GM19351 (cell line): Measurements from ENCODE around the gene RASSF7.
A peak's percentile ranks its signal among the peaks of the same experiment; 100 is the strongest.

Experiments used
- ATAC-seq: cut with Tn5 transposase; IDR thresholded peaks from one replicate; pipeline ENCODE4 v1.9.1; 2021; ENCODE audit warnings: mild to moderate bottlenecking, moderate library complexity; ENCODE audit not compliant: unreplicated experiment

The RASSF7 gene

DNA sequence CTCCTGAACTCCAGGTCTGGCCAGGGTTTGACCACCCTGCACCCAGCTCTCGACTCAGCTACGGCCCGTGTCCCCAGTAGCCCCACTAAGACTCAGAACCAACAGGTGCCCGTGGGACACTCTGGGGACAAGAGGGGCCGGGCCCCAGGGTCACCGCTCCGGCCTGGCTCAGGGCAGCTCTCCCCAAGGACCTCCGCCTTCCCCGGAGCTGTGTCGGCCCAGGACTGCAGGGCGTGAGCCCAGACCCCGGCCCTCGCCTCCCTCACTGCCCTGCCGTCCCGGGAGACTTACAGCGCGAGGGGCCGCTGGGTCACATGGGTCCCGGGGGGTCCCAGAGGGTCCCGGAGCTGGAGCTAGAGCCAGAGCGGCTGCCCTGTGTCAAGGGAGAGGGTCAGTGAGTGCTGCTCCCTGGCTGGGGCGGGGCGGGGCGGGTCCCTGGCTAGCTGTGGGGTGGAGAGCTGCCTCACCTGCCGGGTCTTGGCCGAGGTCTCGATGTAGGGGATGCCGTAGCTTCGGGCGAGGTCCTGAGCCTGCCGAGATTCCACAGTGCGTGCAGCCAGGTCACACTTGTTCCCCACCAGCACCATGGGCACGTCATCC lies 27.7 kb upstream of the RASSF7 start:
- no peak for ATAC-seq

DNA sequence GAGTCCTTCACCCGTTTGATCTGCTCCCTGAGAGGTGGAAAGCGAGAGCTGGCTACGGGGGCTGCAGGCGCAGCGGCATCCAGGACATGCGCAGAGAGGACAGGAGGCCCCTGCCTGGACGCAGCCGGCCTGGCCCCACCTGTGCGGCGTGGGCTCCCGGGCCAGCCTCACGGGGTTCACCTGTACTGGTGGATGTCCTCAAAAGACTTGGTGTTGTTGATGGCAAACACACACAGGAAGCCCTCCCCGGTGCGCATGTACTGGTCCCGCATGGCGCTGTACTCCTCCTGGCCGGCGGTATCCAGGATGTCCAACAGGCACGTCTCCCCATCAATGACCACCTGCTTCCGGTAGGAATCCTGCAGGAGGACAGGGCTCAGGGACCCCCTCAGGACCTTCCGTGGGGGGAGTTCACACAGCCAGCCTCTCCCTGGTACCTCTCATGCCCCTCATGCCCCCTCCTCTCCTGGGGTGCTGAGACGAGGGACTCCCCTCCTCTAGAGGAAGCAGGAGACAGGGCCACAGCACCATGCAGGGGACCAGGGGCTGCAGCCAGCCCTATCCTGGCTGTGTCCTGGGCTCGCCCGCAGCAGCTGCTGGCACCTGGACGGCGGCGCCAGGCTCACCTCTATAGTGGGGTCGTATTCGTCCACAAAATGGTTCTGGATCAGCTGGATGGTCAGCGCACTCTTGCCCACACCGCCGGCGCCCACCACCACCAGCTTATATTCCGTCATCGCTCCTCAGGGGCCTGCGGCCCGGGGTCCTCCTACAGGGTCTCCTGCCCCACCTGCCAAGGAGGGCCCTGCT lies 27.0 kb upstream of the RASSF7 start:
- ATAC-seq: no peak

DNA sequence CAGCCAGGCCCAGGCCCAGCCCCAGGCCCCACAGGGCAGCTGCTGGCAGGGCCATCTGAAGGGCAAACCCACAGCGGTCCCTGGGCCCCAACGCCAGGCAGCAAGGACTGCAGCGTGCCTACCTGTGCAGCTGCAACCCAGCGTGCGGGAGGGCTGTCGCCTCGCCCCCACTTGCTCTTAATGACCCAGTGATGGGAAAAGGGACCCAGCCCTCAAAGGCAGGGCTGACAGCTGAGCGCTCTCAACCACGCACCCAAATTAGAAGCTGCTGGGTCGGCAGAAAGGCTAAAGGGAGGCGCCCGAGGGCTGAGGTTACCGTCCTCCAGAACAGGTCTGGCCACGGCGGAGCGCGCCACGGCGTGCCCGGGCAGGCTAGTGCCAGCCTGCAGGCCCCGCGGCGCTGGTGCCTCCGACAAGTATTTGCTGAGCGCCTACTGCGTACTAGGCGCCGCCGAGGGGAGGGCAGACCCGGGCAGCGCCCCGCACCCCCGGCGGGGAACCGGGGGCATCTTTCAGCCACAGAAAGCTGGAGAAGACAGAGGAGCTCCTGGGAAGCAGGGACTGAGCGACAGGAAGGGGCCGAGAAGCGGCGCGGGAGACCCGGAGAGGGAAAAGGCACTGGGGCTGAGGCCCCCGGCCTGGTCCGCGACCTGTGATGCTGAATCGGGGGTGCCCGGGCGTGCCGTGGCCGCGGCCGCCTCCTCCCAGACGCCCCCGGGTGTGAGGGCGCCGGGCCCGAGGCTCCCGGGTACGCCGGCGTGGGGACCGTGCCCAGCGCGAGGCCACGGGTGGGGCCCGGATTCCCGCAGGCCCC lies 26.2 kb upstream of the RASSF7 start:
- no peak for ATAC-seq

DNA sequence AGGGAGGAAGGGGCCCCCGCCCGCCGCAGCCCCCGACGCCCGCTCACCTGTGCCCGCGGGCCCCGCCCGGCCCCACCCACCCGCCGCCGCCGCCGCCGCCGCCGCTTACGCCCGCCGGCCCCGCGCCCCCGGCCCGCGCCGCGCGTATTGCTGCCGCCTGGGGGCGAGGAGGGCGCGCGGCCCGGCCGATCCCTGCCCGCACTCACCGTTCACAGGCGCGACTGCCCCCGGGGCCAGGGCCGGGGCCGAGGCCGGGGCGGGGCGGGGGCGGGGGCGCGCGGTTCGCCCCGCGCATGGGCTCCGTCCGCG lies 25.6 kb upstream of the RASSF7 start:
- peak; percentile 16 for ATAC-seq

DNA sequence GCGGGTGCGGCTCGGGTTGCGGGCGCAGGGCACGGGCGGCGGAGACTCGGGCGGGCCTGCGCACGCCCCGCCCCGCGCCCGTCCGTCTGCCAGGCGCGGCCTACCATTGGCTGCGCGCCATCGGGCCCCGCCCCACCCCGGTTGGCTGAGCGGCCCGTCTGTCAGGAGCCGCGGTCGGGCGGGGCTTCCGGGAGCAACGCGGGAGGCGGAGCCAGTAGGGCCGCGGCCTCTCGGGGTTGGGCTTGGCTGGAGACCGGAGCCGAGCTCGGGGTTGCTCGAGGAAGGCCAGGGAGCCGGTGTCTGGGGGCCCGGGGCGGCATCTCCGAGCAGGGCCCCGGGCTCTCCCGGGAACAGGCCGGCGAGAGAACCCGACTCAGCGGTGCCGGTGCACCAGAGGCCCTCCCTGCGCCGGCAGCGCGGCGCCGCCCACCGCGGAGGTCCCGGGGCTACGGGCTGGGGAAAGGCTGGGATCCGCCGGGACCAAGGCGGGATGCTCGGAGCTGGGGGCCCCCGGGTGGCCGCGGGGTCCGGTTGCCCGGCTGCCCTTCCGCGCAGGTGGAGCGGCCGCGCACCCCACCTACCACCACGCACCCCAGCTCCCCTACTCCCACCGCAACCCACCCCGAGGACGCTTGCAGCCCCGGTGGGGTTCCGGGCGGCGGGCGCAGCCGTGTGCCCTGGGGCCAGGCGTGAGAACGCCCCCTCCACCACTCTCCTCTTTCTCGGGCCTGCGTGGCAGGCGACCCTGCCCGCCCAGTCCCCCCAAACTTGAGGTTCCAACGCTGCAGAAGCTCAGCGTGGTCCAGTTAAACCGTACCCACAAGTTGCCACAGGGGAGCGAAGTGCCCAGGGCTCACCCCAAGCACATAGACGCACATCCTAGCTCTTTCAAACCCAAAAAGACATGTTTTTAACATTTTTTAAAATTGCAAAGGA lies 25.0 kb upstream of the RASSF7 start, which contains the start of gene HRAS:
HRAS (minus strand) TSS at position 58 of the 936 bp plus-strand sequence.
- peak; percentile 81 for ATAC-seq

DNA sequence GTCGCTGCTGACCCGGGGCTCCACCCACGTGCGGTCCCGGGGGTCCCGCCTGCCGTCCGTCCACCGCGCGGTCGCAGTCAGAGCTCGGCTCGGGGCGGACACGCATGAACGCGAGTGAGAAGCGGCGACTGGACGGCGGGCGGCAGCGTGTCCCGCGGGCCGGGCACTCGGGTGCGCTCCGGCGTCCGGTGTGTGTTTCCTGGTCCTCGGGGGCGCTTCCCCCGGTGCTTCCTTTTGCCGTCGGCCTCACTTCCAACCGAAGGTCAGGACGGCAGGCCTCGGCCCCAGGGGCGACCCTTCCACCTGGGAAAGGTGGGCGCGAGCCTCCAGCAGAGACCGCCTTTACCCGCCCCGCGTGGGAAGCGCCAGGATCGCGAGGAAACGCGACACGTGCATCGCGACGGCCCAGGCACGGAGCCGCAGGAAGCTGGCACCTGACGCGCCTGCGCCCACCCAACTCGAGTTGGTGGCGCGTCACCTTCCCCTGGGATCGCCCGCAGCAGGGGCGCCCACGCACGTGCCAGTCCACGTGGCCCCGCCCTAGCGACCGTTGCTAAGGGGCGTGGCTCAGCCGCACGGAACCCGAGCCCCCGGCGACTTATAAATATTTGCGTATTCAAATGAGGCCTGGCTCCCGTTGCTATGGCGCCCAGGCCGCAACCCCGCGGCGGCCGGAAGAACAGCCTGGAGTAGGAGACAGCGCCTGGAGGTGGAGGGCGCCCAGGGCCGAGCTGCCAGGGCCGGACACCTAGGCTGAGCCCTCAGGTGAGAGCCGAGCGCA lies 23.7 kb upstream of the RASSF7 start, which contains the start of gene LRRC56:
LRRC56 (plus strand) TSS at position 687 of the 781 bp plus-strand sequence. CDS start 3,158 bp downstream, outside the sequence.
- ATAC-seq: peak; percentile 55

DNA sequence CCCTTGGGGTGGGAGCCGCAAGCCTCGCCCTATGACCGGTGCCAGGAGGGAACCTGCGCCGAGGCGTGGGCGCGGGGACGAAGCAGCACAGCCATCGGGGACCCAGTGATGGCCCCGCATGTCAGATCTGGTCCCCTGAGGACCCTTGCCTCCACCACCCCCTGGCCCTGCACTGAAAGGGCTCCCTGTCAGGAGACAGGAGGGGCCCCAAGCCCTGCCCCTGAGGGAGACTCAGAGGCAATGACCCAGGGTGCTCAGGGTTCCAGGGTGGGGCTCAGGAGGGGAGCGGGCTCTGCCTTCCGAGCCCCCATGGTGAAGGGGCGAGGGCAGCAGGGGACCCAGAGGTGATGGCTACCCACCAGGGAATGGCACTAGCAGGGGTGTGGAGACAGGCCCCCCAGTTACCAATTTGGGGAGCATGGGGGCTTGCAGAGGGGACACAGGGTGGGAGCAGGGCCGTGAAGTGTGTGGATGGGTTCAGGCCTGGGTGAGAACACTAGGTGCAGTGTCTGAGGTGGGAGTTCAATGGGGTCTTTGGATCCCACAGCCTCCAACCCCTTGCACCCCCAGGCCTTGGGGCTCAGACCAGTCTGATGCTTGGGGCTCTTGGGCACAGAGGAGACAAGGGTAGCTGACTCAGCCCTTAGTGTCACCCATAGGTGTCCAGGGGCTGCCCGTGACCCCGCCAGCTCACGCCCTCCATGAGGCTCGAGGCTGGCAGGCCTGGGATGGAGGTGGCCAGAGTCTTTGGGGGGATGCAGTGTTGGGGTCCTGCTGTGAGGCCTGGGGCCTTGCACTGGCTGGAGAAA lies 22.9 kb upstream of the RASSF7 start:
- no peak for ATAC-seq

DNA sequence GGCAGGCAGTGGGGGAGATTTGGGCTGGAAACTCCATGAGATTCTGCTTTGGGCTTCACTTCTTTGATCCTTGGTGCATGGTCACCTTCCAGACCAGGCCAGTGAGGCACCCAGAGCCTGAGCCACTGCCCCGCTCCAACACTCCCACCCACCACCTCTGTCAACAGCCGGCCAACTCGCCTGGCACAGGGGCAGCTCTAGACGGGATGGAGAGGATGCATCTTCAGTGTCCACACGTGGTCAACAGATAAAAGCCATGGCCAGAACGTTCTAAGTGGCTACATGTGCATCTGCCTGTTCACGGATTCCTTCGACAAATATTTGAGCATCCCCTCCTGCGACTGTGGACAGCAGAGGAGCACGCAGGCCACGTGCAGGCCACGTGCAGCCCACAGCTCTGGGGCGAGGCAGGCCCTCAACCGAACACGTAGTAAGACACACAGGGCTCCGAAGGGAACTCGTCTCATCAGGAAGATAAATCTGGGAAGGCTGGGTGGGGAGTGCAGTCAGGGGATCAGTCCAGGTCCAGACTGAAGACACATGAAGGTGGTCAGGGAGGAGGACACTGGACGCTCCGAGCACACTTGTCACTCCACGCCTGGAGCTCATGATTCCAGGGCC lies 22.2 kb upstream of the RASSF7 start:
- ATAC-seq: no peak

DNA sequence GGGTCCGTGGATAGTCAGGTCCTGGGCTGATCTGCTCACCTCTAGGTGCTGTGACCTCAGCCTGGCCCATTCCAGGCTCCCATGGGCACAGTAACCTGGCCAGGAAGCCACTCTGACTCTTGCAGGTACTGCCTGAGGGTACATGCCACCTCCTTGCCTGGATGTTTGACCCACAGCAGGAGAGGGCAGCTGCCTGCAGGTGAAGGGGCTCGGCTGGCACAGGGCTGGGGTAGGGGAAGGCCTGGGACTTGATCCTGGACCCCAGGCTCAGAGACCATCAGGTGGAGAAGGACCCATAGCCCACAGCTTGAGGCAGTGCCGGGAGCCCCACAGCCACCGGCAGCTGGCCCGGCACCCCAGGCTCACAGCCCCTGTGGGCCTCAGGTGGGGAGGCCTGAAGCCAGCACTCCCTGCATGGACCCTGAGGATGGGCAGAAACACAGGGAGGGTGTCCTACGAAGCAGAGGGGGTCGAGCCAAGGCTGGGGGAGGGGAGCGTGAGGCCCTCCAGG lies 20.7 kb upstream of the RASSF7 start:
- ATAC-seq: no peak

DNA sequence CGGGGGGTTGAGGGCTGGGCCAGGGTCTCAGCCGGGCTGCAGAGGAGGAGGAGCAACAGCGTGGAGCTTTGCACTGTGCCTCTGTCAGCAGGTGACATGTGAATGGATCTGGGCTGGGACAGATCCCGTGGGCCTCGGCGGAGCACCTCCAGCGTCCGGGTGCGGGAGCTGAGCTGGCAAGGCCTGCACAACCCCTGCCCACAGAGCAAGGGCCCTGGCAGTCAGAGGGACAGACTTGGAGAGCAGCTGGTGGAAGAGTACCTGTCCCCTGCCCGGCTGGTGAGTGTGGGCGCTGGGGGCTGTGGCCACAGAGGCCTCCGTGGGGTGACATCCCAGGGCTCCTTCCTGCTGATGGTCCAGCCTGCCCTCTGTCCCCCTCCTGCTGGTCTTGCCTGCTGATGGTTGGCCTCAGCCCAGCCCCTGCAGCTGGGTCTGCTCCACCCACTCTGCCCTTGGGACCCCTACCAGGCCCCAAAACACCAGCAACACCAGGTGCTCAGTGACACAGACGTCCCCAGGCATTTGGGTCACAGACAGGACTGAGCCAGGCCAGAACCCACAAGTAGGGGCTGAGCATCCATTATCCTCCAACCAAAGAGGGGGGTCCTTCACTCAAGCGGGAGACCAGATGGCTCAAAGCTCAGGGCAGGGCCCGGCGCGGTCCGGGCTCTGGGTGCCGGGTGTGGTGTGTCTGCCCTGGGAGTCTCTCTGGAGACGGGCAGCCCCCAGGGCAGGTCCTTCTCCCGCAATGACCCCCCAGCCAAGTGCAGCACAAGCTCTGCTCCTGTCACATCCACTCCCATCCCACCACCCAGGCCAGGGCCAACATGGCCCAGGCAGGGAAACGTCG lies 20.0 kb upstream of the RASSF7 start:
- no peak for ATAC-seq

DNA sequence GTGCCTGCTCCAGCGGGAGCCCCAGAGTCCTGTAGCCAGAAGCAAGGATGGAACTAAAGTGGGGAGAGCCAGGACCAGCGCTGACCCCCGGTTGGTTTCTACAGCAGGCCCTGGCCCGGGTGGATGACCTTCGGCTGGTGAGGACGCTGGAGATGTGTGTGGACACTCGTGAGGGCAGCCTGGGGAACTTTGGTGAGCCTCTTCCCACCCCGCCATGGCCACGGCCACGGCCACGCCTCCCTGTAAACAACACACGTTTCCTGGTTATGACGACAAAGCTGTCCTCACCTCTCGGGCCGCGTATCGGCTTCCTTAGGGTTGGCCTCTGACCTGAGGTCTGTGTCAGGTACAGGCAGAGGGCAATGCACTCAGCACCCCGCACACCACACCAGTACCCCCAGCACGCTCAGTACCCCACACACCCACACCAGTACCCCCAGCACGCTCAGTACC lies 19.3 kb upstream of the RASSF7 start:
- ATAC-seq: no peak

DNA sequence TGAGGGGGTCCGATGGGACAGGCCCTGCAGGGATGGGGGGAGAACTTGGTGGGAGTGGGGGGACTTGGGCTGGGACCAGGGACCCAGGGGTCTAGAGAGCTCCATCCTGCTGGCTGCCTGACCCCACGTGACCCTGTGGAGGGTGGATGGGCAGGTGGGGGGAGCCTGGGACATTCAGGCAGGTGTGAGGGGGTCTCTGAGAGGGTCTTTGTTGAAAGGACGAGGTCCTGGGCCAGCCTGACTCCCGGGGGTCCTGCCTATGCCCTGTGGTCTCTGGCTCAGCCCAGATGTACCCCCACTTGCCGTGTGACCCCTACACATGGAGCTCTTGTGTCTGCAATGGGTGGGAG lies 16.0 kb upstream of the RASSF7 start:
- no peak for ATAC-seq

DNA sequence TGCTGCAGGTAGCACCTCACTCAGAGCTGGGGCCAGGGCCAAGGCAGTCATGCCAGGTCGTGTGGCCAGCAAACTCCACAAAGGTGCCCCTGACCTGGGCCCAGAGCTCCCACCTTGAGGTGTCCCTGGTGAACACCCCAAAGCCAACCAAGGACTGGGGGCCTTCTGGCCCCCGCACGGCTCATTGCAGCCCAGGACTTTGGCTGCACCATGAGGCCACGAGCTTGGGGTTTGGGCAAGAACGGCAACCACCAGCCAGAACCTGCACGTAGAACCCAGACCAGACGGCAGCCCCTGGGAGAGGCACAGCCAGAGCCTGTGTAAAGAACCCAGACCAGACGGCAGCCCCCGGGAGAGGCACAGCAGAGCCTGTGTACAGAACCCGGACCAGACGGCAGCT lies 15.6 kb upstream of the RASSF7 start:
- no peak for ATAC-seq

DNA sequence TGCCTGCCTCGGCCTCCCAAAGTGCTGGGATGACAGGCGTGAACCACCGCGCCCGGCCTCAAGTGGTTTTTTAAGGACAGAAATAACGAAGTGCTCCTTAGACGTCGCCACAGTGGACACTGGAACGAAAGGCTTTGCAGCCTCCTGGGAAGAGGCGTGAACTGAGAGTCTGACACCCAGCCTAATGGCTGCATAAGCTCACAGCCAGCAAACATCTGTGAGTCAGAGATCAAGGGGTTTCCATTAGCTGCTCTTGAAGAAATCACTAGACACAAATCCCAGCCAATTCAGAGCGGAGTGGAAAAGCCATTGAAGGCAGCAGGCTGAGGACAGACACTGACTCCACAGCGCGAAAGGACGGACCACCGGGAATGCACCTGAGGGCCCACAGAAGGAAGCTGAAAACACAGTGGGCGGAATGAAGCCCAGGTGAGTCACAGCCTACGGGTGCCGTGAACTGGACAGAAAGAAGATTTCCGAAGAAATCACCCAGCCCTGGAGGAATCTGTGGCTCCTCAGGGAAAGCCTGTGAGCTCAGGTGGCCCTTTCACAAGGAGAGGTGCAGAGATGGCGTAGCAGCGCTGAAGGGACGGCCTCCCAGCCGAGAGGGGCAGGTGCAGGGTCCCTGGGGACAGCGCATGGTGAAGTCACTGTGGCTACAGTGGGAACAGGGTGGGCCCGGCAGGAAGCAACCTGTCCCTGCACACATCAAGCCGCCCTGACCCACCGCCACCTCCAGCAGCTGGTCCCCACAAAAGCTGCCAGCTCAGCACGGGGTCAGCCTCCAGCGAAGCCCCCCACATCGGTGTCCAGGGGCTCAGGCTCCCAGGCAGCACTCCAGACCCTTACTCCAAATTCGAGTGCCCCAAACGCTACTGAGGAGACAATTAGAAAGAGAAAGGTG lies 11.8 kb upstream of the RASSF7 start:
- ATAC-seq: no peak

DNA sequence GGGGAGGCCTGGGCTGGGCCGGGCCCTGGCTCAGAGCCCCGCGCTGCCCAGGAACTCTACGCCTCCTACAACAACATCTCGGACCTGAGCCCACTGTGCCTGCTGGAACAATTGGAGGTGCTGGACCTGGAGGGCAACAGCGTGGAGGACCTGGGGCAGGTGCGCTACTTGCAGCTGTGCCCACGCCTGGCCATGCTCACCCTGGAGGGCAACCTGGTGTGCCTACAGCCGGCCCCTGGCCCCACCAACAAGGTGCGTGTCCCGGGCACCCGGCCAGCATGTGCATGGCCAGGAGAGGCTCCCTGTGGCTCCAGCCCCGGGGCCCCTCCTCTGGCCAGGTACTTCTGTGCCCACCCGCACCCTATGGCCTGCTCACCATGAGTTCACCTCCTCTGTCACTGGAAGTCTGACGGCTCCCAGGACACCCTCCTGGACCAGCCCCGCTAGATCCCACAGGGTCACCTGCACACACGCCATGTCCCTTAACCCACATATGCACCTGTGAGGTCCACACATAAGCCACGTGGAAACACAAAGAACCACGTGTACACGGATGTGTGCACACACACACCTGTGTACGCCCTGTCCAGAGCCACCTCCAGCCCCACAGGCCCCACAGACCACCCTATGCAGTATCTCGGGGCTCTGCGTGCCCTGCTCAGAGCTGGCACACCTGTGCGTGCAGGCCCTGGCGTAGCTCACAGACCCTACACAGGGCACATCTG lies 10.6 kb upstream of the RASSF7 start:
- ATAC-seq: no peak

DNA sequence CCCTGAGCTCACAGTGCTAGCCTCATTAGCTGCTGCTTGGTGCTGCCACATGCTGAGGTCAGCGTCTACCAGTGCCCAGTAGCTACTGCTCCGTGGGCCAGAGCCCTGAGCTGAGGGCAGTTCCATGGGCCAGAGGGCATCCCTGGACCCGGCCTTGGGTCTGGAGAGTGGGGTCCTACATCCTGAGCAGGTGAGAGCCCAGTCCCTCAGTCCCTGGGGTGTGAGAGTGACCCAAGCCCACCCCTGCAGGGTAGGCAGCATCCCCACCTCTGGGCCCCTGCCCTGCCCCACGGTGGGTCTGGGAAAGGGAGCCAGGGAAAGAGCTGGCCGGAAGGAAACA lies 10.1 kb upstream of the RASSF7 start:
- no peak for ATAC-seq
